T-helper 2 cell treated with Interferon-gamma antibody and Interleukin-4, amounts not matched to agents 5 μg/mL and 100 μg/mL, for 36 hours (primary cell): Measurements from ENCODE around the gene AUH.
A peak's percentile ranks its signal among the peaks of the same experiment; 100 is the strongest.

ENCODE experiments used
- DNase-seq: peaks from one replicate; pipeline ENCODE4 v3.0.0; 2021; ENCODE audit warnings: low spot score
- H3K27ac Mint-ChIP-seq: one replicate; pipeline ENCODE4 v1.8.0; 2021; ENCODE audit warnings: mild to moderate bottlenecking, mixed read lengths
- H3K27me3 Mint-ChIP-seq: one replicate; pipeline ENCODE4 v1.8.0; 2021; ENCODE audit warnings: low read depth, mixed read lengths
- H3K36me3 Mint-ChIP-seq: one replicate; pipeline ENCODE4 v1.8.0; 2021; ENCODE audit warnings: low read depth, mixed read lengths
- H3K4me1 Mint-ChIP-seq: one replicate; pipeline ENCODE4 v1.8.0; 2021; ENCODE audit warnings: low read depth, mixed read lengths
- H3K4me3 Mint-ChIP-seq: one replicate; pipeline ENCODE4 v1.8.0; 2022; ENCODE audit warnings: mild to moderate bottlenecking, moderate library complexity, mixed read lengths
- H3K9me3 Mint-ChIP-seq: one replicate; pipeline ENCODE4 v1.8.0; 2021; ENCODE audit warnings: mixed read lengths

AUH gene

GRCh38 chr9:91361291-91362050 is at the start of gene AUH:
TSS of gene AUH (minus strand) at chr9:91361918. CDS start at chr9:91361889, 29 bp downstream.
- Mint-ChIP-seq H3K4me1 (peaks cover 51% of the 10 kb centered on the region), H3K27me3 (no peaks in the 10 kb centered on the region), H3K36me3 (peaks cover 18% of the 10 kb centered on the region), H3K4me3 (peak within 1 kb of the TSS; percentile 99), H3K9me3 (peaks cover 10% of the 10 kb centered on the region), H3K27ac (peak within 1 kb of the TSS; percentile 94)
- peak; percentile 89 for DNase-seq

- Mint-ChIP-seq H3K27ac (peak overlapping the region; percentile 82), H3K9me3 (no peaks in the 10 kb centered on the region), H3K27me3 (no peaks in the 10 kb centered on the region), H3K36me3 (peaks cover 67% of the 10 kb centered on the region), H3K4me1 (peaks cover 61% of the 10 kb centered on the region), H3K4me3 (peak overlapping the region; percentile 58)
- DNase-seq, result no peak
Observed at GRCh38 chr9:91411096-91411771, 49.5 kb upstream of the AUH start.

GRCh38 chr9:91410161-91410560 is 48.4 kb upstream of the AUH start:
- no peak for DNase-seq
- H3K27ac Mint-ChIP-seq, result peak overlapping the region; percentile 17
- H3K36me3 Mint-ChIP-seq, result peaks cover 70% of the 10 kb centered on the region

GRCh38 chr9:91408475-91408874 is 46.8 kb upstream of the AUH start:
- H3K4me1 Mint-ChIP-seq, result peaks cover 47% of the 10 kb centered on the region
- no peaks in the 10 kb centered on the region for H3K27me3 Mint-ChIP-seq
- H3K27ac Mint-ChIP-seq, result no peak overlapping the region
- no peak for DNase-seq
- peaks cover 67% of the 10 kb centered on the region for H3K36me3 Mint-ChIP-seq
- no peaks in the 10 kb centered on the region for H3K9me3 Mint-ChIP-seq
- H3K4me3 Mint-ChIP-seq, result no peak overlapping the region

More at GRCh38 chr9:91410161-91410560, 48.4 kb upstream of the AUH start:
- Mint-ChIP-seq H3K27me3 (no peaks in the 10 kb centered on the region), H3K9me3 (no peaks in the 10 kb centered on the region), H3K4me3 (no peak overlapping the region), H3K4me1 (peaks cover 51% of the 10 kb centered on the region)

GRCh38 chr9:91407580-91408318 is 46.0 kb upstream of the AUH start:
- Mint-ChIP-seq H3K4me1 (peaks cover 48% of the 10 kb centered on the region), H3K4me3 (no peak overlapping the region), H3K27ac (no peak overlapping the region), H3K9me3 (no peaks in the 10 kb centered on the region), H3K36me3 (peaks cover 66% of the 10 kb centered on the region), H3K27me3 (no peaks in the 10 kb centered on the region)
- no peak for DNase-seq

- Mint-ChIP-seq H3K4me3 (no peak overlapping the region), H3K36me3 (peaks cover 51% of the 10 kb centered on the region), H3K9me3 (no peaks in the 10 kb centered on the region), H3K4me1 (peaks cover 32% of the 10 kb centered on the region), H3K27me3 (no peaks in the 10 kb centered on the region), H3K27ac (peak overlapping the region; percentile 24)
- no peak for DNase-seq
Observed at GRCh38 chr9:91405343-91406077, 43.8 kb upstream of the AUH start.

- no peak for DNase-seq
- no peaks in the 10 kb centered on the region for H3K27me3 Mint-ChIP-seq
- H3K4me3 Mint-ChIP-seq, result peak overlapping the region; percentile 25
- peak overlapping the region; percentile 58 for H3K27ac Mint-ChIP-seq
- H3K4me1 Mint-ChIP-seq, result peaks cover 23% of the 10 kb centered on the region
- peaks cover 35% of the 10 kb centered on the region for H3K36me3 Mint-ChIP-seq
- H3K9me3 Mint-ChIP-seq, result no peaks in the 10 kb centered on the region
Observed at GRCh38 chr9:91403665-91404543, 42.2 kb upstream of the AUH start.

- H3K4me1 Mint-ChIP-seq, result peaks cover 32% of the 10 kb centered on the region
- peaks cover 6% of the 10 kb centered on the region for H3K36me3 Mint-ChIP-seq
- no peaks in the 10 kb centered on the region for H3K27me3 Mint-ChIP-seq
- H3K27ac Mint-ChIP-seq, result no peak overlapping the region
- DNase-seq, result no peak
- H3K9me3 Mint-ChIP-seq, result no peaks in the 10 kb centered on the region
- no peak overlapping the region for H3K4me3 Mint-ChIP-seq
Observed at GRCh38 chr9:91398926-91399325, 37.2 kb upstream of the AUH start.

GRCh38 chr9:91395553-91396471 is 34.1 kb upstream of the AUH start:
- peak overlapping the region; percentile 78 for H3K27ac Mint-ChIP-seq
- H3K27me3 Mint-ChIP-seq, result no peaks in the 10 kb centered on the region
- DNase-seq, result peak; percentile 47
- H3K9me3 Mint-ChIP-seq, result no peaks in the 10 kb centered on the region
- H3K36me3 Mint-ChIP-seq, result no peaks in the 10 kb centered on the region
- peaks cover 21% of the 10 kb centered on the region for H3K4me1 Mint-ChIP-seq
- H3K4me3 Mint-ChIP-seq, result peak overlapping the region; percentile 78

- Mint-ChIP-seq H3K27ac (peak overlapping the region; percentile 78), H3K4me1 (peaks cover 21% of the 10 kb centered on the region), H3K27me3 (no peaks in the 10 kb centered on the region), H3K4me3 (peak overlapping the region; percentile 78), H3K9me3 (no peaks in the 10 kb centered on the region), H3K36me3 (no peaks in the 10 kb centered on the region)
- DNase-seq, result no peak
Observed at GRCh38 chr9:91395106-91395552, 33.4 kb upstream of the AUH start.

- Mint-ChIP-seq H3K27ac (no peak overlapping the region), H3K4me3 (no peak overlapping the region), H3K36me3 (no peaks in the 10 kb centered on the region), H3K4me1 (peaks cover 21% of the 10 kb centered on the region), H3K9me3 (no peaks in the 10 kb centered on the region), H3K27me3 (no peaks in the 10 kb centered on the region)
- DNase-seq, result no peak
Observed at GRCh38 chr9:91393826-91394225, 32.1 kb upstream of the AUH start.

GRCh38 chr9:91392435-91392834 is 30.7 kb upstream of the AUH start:
- no peak for DNase-seq
- H3K9me3 Mint-ChIP-seq, result no peaks in the 10 kb centered on the region
- H3K4me1 Mint-ChIP-seq, result peaks cover 15% of the 10 kb centered on the region
- H3K36me3 Mint-ChIP-seq, result no peaks in the 10 kb centered on the region
- H3K27ac Mint-ChIP-seq, result no peak overlapping the region
- no peak overlapping the region for H3K4me3 Mint-ChIP-seq
- H3K27me3 Mint-ChIP-seq, result no peaks in the 10 kb centered on the region
